22Rv1 (cell line): ENCODE measurements around the gene GPX4.

Experiments
- CTCF ChIP-seq: fragments of 450-650 bp; IDR thresholded peaks from 2 replicates; pipeline ENCODE4 v1.5.1; 2017; ENCODE audit warnings: mild to moderate bottlenecking
- ZFX ChIP-seq: fragments of 450-650 bp; IDR thresholded peaks from 2 replicates; pipeline ENCODE4 v1.6.1; 2017; ENCODE audit warnings: antibody characterized with exemption, borderline replicate concordance

- TF ChIP-seq CTCF (no peak), ZFX (no peak)
Measured at GRCh38 chr19:1097810-1098176, 6.0 kb upstream of the GPX4 start.
